Right lobe of liver (tissue), 6 donors: ENCODE results near the gene RUFY4. TPM values are rescaled to one million over a fixed set of nuclear protein-coding genes. Genes with fewer than 3 reads are reported as not detected.
A peak's percentile ranks its signal among the peaks of the same experiment; 100 is the strongest.

Source experiments
- ATAC-seq, 4 donors: fragments of 200-7000 bp; cut with Tn5 transposase; one replicate each; pipeline ENCODE4 v1.9.1; 2020; ENCODE audit warnings: mild to moderate bottlenecking in 4 of 4, moderate library complexity in 4 of 4
- DNase-seq, 3 donors: peaks; one replicate each; pipeline ENCODE4 v3.0.0-alpha.2; 2020
- H3K27ac ChIP-seq, 3 donors: fragments of 200-600 bp; one replicate each; pipeline ENCODE4 v1.8.0; 2022
- H3K27me3 ChIP-seq, 2 donors: fragments of 200-600 bp; one replicate each; pipeline ENCODE4 v1.8.0; 2022
- H3K36me3 ChIP-seq, 4 donors: fragments of 200-600 bp; sonication (generic) in 1 of 4; one replicate each; pipeline versions ENCODE4 v1.5.1 to v1.8.0; 2017 to 2022; ENCODE audit warnings: control low read depth in 1 of 4
- H3K4me1 ChIP-seq, 4 donors: fragments of 200-600 bp; sonication (generic) in 1 of 4; one replicate each; pipeline versions ENCODE4 v1.5.1 to v1.8.0; 2017 to 2022; ENCODE audit warnings: control low read depth in 1 of 4
- H3K4me3 ChIP-seq, 3 donors: fragments of 200-600 bp; one replicate each; pipeline ENCODE4 v1.8.0; 2022
- H3K9me3 ChIP-seq, 4 donors: fragments of 200-600 bp; sonication (generic) in 1 of 4; one replicate each; pipeline versions ENCODE4 v1.5.1 to v1.8.0; 2017 to 2022; ENCODE audit warnings: control low read depth in 1 of 4
- CTCF ChIP-seq, 4 donors: fragments of 200-600 bp in 3 of 4; fragments of 450-650 bp in 1 of 4; IDR thresholded peaks; one replicate each; pipeline versions ENCODE4 v1.5.1 to v1.8.0; 2016 to 2022; ENCODE audit warnings: antibody characterized with exemption in 4 of 4, mild to moderate bottlenecking in 2 of 4
- POLR2A ChIP-seq: fragments of 450-650 bp; IDR thresholded peaks from one replicate; pipeline ENCODE4 v1.6.1; 2017; ENCODE audit warnings: antibody characterized with exemption, mild to moderate bottlenecking
- WGBS: methylation state at CpG from one replicate; pipeline ENCODE4 v1.1.6; 2018; ENCODE audit warnings: low coverage, low lambda C conversion rate; ENCODE audit not compliant: insufficient coverage; ENCODE audit errors: missing lambda C conversion rate; 5-methylcytosine and 5-hydroxymethylcytosine counted together
- intact Hi-C, 2 donors: fragments of 100-400 bp; cut with DNase I; formaldehyde crosslinking; loops; one replicate each; pipeline versions ENCODE4 v1.11.2 to v1.14.1; 2022
- total RNA-seq, 6 experiments: library from RNA; depleted of rRNA in 2 of 6; stranded (reverse); fragments of >200 nt in 2 of 6; fragmentation: NEBNext Ultra II Directional in 3 of 6; extraction: Animal tissue kit (Norgen Biotek cat#: 25700) in 3 of 6; gene quantifications; one replicate each; pipeline versions ENCODE4 v1.1.0 to v1.2.4, GENCODE V29; 2016 to 2023
- donor health status: DM: no; HTN: yes; CAD: no.
- donor health status: DM: no; HTN: no; CAD: no.
- donor health status: DM: no; HTN: no; CAD: no.
- donor health status: DM: no; HTN: yes; CAD: no.
- donor health status: DM: no; HTN: yes; CAD: no.

The RUFY4 gene
- total RNA-seq, 6 experiments from 2014 or later: 0.11 to 0.55 (median 0.23) TPM; not detected in 3

GRCh38 chr2:218036371-218036770, 32.7 kb upstream of the RUFY4 start:
- peak in 1 of 4 donors; percentile 3 for TF ChIP-seq CTCF (IDR thresholded peaks at IDR 0.05)
- TF ChIP-seq POLR2A: no peak
- intact Hi-C loops: no loop called here
- no peak for DNase-seq

GRCh38 chr2:218039171-218039570, 29.9 kb upstream of the RUFY4 start:
- Histone ChIP-seq H3K4me1 (peaks cover 0 to 4% (median 0%) of the 10 kb centered on the region in 4 donors), H3K36me3 (no peaks in the 10 kb centered on the region), H3K4me3 (no peak overlapping the region), H3K27ac (no peak overlapping the region), H3K27me3 (no peaks in the 10 kb centered on the region), H3K9me3 (no peaks in the 10 kb centered on the region)
- TF ChIP-seq POLR2A: no peak
- TF ChIP-seq CTCF (IDR thresholded peaks at IDR 0.05): no peak
- no peak for ATAC-seq
- 79% methylated on average over 2 of the region's 2 CpGs for WGBS
- no peak for DNase-seq
- intact Hi-C loops: no loop called here

More at GRCh38 chr2:218036371-218036770, 32.7 kb upstream of the RUFY4 start:
- 58% methylated on average over 5 of the region's 5 CpGs for WGBS
- H3K36me3 ChIP-seq: no peaks in the 10 kb centered on the region
- no peak for ATAC-seq
- H3K9me3 ChIP-seq: no peaks in the 10 kb centered on the region
- no peaks in the 10 kb centered on the region for H3K27me3 ChIP-seq
- H3K27ac ChIP-seq: no peak overlapping the region
- no peak overlapping the region for H3K4me3 ChIP-seq
- peaks cover 0 to 4% (median 0%) of the 10 kb centered on the region in 4 donors for H3K4me1 ChIP-seq

GRCh38 chr2:218040883-218041282, 28.2 kb upstream of the RUFY4 start:
- TF ChIP-seq CTCF (IDR thresholded peaks at IDR 0.05): no peak
- no peak for TF ChIP-seq POLR2A
- no peaks in the 10 kb centered on the region for H3K27me3 ChIP-seq
- ATAC-seq (no peak), DNase-seq (no peak)
- H3K27ac ChIP-seq: no peak overlapping the region
- H3K4me1 ChIP-seq: no peaks in the 10 kb centered on the region
- H3K36me3 ChIP-seq: no peaks in the 10 kb centered on the region
- H3K9me3 ChIP-seq: no peaks in the 10 kb centered on the region
- intact Hi-C loops: no loop called here
- H3K4me3 ChIP-seq: no peak overlapping the region
- WGBS: 43% methylated on average over 2 of the region's 2 CpGs

- Histone ChIP-seq H3K36me3 (no peaks in the 10 kb centered on the region), H3K9me3 (no peaks in the 10 kb centered on the region), H3K27ac (no peak overlapping the region), H3K4me3 (no peak overlapping the region), H3K27me3 (no peaks in the 10 kb centered on the region), H3K4me1 (no peaks in the 10 kb centered on the region)
- intact Hi-C loops: no loop called here
- DNase-seq (no peak), ATAC-seq (no peak)
- WGBS: 81% methylated on average over 2 of the region's 2 CpGs
- TF ChIP-seq POLR2A (no peak), CTCF (IDR thresholded peaks at IDR 0.05) (no peak)
Measured at GRCh38 chr2:218041302-218042168, 27.5 kb upstream of the RUFY4 start.
